Endothelial cell of umbilical vein (primary cell): ENCODE results near the gene SDHC.

Source experiments
- CTCF ChIP-seq, 2 donors: IDR thresholded peaks; 1 replicate in 1 of 2; 2 replicates in 1 of 2; pipeline ENCODE4 v1.5.1; 2011; ENCODE audit warnings: low read length in 2 of 2, mild to moderate bottlenecking in 2 of 2, moderate library complexity in 2 of 2, control low read depth in 1 of 2, inconsistent platforms in 1 of 2, low read depth in 1 of 2; ENCODE audit not compliant: insufficient read depth in 1 of 2; ENCODE audit errors: extremely low read depth in 1 of 2
- MYC ChIP-seq: IDR thresholded peaks from one replicate; pipeline ENCODE4 v1.6.1; 2011; ENCODE audit warnings: mild to moderate bottlenecking, low read depth, low read length
- POLR2A ChIP-seq: IDR thresholded peaks from 2 replicates; pipeline ENCODE4 v1.6.1; 2012; ENCODE audit warnings: low read depth, mild to moderate bottlenecking, control low read depth, low read length
- POLR2AphosphoS5 ChIP-seq: IDR thresholded peaks from 2 replicates; pipeline ENCODE4 v1.6.1; 2012; ENCODE audit warnings: low read depth, mild to moderate bottlenecking, control low read depth, low read length, moderate library complexity; ENCODE audit not compliant: insufficient read depth

GRCh38 chr1:161389691-161390558, 75.7 kb downstream of the SDHC start:
- TF ChIP-seq CTCF (IDR thresholded peaks at IDR 0.05; ENCODE audit: extremely low read depth in 1 of 2, insufficient read depth in 1 of 2, low read depth in 1 of 2, low read length in 2 of 2) (no peak), POLR2AphosphoS5 (peak; percentile 88), MYC (no peak), POLR2A (peak; percentile 95)
